ENCODE measurements around the gene SPINK1. TPM values are rescaled to one million over a fixed set of nuclear protein-coding genes. Genes with fewer than 3 reads are reported as not detected.

Gene SPINK1
- total RNA-seq, 1 experiment from 2014 or later, result not detected

- BruUV-seq (replicated peaks), result no TSS peak
- intact Hi-C loops (cut with micrococcal nuclease; ENCODE audit: unreplicated experiment), result no loop called here
- DNase-seq, result no peak
- no peak overlapping the region for H3K4me3 ChIP-seq
- no peaks in the 10 kb centered on the region for H4K20me1 ChIP-seq (ENCODE audit: insufficient read depth)
- no peaks in the 10 kb centered on the region for H3F3A ChIP-seq (ENCODE audit: insufficient read depth, low read depth)
- H3K36me3 ChIP-seq (ENCODE audit: low read depth), result no peaks in the 10 kb centered on the region
- CTCF ChIA-PET, result no interaction called here
- no peak overlapping the region for H3K27ac ChIP-seq
- H3K4me2 ChIP-seq, result no peak overlapping the region
- no peak overlapping the region for H2AFZ ChIP-seq
- H3K9me2 ChIP-seq (ENCODE audit: insufficient read depth), result no peaks in the 10 kb centered on the region
- H3K27me3 ChIP-seq (ENCODE audit: insufficient read depth, low read depth), result 0 out of 2 replicates have a peak, but pooled peaks cover 4% of the 10 kb centered on the region
- POLR2A ChIA-PET (ENCODE audit: unreplicated experiment), result no interaction called here
- no peaks in the 10 kb centered on the region for H3K79me2 ChIP-seq (ENCODE audit: low read depth)
- no peaks in the 10 kb centered on the region for H3K9me3 ChIP-seq (ENCODE audit: insufficient read depth, low read depth)
- no peak for TF ChIP-seq EZH2 (IDR thresholded peaks at IDR 0.05; ENCODE audit: low read depth)
- TF ChIP-seq, protein P1, sequence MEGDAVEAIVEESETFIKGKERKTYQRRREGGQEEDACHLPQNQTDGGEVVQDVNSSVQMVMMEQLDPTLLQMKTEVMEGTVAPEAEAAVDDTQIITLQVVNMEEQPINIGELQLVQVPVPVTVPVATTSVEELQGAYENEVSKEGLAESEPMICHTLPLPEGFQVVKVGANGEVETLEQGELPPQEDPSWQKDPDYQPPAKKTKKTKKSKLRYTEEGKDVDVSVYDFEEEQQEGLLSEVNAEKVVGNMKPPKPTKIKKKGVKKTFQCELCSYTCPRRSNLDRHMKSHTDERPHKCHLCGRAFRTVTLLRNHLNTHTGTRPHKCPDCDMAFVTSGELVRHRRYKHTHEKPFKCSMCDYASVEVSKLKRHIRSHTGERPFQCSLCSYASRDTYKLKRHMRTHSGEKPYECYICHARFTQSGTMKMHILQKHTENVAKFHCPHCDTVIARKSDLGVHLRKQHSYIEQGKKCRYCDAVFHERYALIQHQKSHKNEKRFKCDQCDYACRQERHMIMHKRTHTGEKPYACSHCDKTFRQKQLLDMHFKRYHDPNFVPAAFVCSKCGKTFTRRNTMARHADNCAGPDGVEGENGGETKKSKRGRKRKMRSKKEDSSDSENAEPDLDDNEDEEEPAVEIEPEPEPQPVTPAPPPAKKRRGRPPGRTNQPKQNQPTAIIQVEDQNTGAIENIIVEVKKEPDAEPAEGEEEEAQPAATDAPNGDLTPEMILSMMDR (conservative IDR thresholded peaks at IDR 0.05), result no peak
- H3K4me1 ChIP-seq (replicated peaks; ENCODE audit: insufficient read depth), result no peaks in the 10 kb centered on the region
Observed at GRCh38 chr5:147851578-147851977, 20.1 kb upstream of the SPINK1 start.

DNA sequence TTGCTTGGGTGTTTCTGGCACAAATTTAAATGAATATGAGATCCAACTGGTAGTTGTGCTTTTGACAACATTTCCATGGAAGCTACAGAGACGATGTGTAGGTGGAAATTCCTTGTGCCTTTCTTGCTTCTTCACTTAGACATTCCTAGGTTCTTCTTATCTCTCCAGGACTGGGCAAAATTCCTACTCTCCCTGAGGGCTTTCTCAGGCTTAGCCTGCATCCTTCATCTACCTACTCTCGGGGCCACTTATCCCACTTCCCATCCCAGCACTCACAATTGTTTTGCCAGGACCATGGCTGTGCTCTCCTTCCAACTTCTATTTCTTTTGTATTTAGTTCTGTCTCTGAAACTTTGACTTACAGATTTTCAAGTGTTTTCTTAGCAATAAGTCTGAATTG is 17.8 kb upstream of the SPINK1 start:
- Histone ChIP-seq H3K27me3 (ENCODE audit: insufficient read depth, low read depth) (0 out of 2 replicates have a peak, but pooled peaks cover 4% of the 10 kb centered on the region), H3K4me1 (replicated peaks; ENCODE audit: insufficient read depth) (no peaks in the 10 kb centered on the region), H3K27ac (no peak overlapping the region), H3K36me3 (ENCODE audit: low read depth) (no peaks in the 10 kb centered on the region), H3K9me3 (ENCODE audit: insufficient read depth, low read depth) (no peaks in the 10 kb centered on the region), H3F3A (ENCODE audit: insufficient read depth, low read depth) (no peaks in the 10 kb centered on the region), H3K4me2 (no peak overlapping the region), H4K20me1 (ENCODE audit: insufficient read depth) (no peaks in the 10 kb centered on the region), H3K4me3 (no peak overlapping the region), H3K9me2 (ENCODE audit: insufficient read depth) (no peaks in the 10 kb centered on the region), H2AFZ (no peak overlapping the region), H3K79me2 (ENCODE audit: low read depth) (no peaks in the 10 kb centered on the region)
- no peak for TF ChIP-seq EZH2 (IDR thresholded peaks at IDR 0.05; ENCODE audit: low read depth)
- TF ChIP-seq, protein P1 (conservative IDR thresholded peaks at IDR 0.05), result no peak
- no peak for DNase-seq
- ChIA-PET POLR2A (ENCODE audit: unreplicated experiment) (no interaction called here), CTCF (no interaction called here)
- BruUV-seq (replicated peaks), result no TSS peak
- intact Hi-C loops (cut with micrococcal nuclease; ENCODE audit: unreplicated experiment), result no loop called here

DNA sequence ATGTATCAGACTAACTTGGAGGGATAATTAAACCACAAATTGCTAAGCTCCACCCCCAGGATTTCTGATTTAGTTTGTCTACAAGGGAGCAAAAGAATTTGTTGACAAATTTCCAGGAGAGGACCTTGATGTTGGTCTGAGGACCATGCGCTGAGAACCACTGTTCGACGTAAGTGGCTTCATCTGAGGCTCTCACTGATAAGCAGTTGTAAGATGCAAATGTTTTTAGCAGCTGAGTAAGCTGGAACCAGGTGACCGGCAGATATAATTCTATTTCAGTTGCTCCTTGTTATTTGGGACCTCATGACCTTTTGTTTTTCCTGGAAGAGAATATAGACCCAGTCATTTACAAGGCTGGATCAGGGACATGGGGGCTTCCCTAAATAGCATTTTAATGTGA is 14.1 kb upstream of the SPINK1 start:
- intact Hi-C loops (cut with micrococcal nuclease; ENCODE audit: unreplicated experiment), result no loop called here
- Histone ChIP-seq H2AFZ (no peak overlapping the region), H3K9me3 (ENCODE audit: insufficient read depth, low read depth) (no peaks in the 10 kb centered on the region), H3K4me3 (no peak overlapping the region), H4K20me1 (ENCODE audit: insufficient read depth) (no peaks in the 10 kb centered on the region), H3K27ac (no peak overlapping the region), H3F3A (ENCODE audit: insufficient read depth, low read depth) (no peaks in the 10 kb centered on the region), H3K4me2 (no peak overlapping the region), H3K79me2 (ENCODE audit: low read depth) (no peaks in the 10 kb centered on the region), H3K9me2 (ENCODE audit: insufficient read depth) (no peaks in the 10 kb centered on the region), H3K4me1 (replicated peaks; ENCODE audit: insufficient read depth) (no peaks in the 10 kb centered on the region), H3K36me3 (ENCODE audit: low read depth) (no peaks in the 10 kb centered on the region), H3K27me3 (ENCODE audit: insufficient read depth, low read depth) (0 out of 2 replicates have a peak, but pooled peaks cover 4% of the 10 kb centered on the region)
- no TSS peak for BruUV-seq (replicated peaks)
- TF ChIP-seq EZH2 (IDR thresholded peaks at IDR 0.05; ENCODE audit: low read depth), result no peak
- TF ChIP-seq, protein P1 (conservative IDR thresholded peaks at IDR 0.05), result no peak
- no peak for DNase-seq
- ChIA-PET POLR2A (ENCODE audit: unreplicated experiment) (no interaction called here), CTCF (no interaction called here)
